Measurements from ENCODE around the gene HOXB2.
A peak's percentile ranks its signal among the peaks of the same experiment; 100 is the strongest.
"Not testable (repeated sequence)": the region's sequence is repeated elsewhere in the genome, so short reads cannot be mapped to it uniquely, and the experiment has no call there.

Gene HOXB2

GRCh38 chr17:48514477-48514876 is 30.4 kb downstream of the HOXB2 start:
- DNase-seq (ENCODE audit: low read depth): no peak

DNA sequence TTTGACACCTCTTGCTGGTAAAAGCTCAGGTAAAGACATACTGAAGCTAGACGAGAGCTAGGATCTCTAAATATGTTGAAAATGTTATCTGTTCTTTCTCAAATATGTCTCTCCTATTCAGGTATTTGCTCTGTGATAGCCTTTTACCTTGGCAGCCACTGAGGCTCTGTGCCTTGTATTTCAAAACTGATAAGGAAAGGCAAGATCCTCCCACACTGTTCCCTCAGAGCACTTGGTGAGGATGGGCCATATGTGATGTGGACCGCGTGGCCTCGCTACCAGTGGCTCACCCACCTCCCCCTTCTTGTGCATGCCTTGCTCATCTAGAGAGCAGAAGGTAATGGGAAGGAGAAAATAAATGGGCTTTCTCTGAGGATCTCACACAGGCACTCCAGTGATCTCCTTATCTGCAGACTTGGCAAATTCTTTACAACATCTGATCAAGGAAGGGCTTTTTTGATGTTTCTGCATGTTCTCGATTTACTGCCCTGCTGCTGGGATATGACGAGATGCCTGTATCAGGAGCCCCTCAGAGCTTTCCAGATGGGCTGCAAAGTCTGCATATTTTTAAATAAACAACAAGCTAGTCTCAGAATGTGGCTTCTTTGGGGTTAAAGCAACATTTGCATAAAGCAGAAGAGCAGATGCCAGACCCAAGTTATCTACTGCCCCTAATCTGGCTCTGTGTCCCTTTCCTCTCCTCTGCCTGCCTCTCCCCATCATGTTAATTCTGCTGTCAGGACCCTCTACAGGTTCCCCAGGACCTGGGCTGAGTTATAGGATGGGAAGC is 31.0 kb downstream of the HOXB2 start:
- DNase-seq (ENCODE audit: low read depth): no peak

DNA sequence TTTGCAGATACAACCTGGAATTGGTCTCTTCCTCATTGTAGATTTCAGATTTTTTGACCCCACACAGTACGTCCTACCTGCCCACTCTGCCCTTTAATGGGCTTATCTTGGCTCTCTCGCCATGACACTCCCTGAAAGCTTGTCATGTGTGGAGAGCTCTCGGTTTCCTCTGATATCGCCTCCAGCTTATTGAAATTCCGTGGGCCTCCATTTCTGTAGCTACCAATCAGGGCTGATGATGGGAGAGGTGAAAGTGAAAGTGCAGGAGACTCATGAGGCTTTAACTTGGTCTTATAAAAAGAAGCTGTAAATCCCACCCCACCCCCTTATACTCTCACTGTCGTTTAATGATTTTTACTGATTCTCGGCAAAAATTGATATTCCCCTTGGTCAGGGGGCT is 31.8 kb downstream of the HOXB2 start:
- no peak for DNase-seq (ENCODE audit: low read depth)

DNA sequence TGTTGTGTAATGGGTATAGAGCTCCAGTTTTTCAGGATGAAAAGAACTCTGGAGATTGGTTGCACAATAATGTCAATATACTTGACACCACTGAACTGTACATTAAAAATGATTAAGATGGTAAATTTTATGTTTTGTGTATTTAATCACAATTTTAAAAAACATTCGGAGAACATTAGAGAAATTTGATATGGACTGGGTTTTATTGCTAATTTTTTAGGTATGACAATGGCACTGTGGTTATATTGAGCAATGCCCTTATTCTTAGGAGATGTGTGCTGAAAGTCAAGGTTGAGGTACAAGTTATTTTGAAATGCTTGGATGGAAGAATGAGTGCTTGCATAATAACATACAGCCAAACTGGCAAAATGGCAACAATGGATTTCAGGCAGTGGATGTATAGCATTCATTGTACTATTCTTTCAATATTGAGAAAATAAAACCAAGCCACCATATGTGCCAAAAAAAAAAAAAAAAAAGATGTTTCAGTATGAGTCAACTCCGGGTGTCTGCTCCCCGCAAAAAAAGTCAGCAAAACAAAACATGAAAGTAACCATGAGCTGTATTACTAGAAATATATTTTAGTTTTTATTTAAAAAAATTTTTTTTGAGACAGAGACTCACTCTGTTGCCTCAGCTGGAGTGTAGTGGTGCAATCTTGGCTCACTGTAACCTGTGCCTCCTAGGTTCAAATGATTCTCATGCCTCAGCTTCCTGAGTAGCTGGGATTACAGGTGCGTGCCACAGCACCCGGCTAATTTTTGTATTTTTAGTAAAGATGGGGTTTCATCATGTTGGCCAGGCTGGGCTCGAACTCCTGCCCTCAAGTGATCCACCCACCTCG is 33.9 kb downstream of the HOXB2 start:
- peak; percentile 5 for DNase-seq (ENCODE audit: low read depth)

DNA sequence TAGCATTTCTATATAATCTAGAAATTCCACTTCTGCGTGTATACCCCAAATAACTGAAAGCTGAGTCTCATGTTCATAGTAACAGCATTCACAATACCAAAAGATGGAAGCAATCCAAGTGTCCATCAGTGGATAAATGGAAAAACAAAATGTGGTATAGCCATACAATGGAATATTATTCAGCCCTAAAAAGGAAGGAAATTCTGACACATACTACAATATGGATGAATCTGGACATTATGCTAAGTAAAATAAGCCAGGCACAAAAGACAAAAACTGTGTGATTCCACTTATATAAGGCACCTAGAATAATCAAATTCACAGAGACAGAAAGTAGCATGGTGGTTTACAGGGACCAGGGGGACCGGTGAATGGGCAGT is 34.5 kb downstream of the HOXB2 start:
- DNase-seq (ENCODE audit: low read depth): no peak

DNA sequence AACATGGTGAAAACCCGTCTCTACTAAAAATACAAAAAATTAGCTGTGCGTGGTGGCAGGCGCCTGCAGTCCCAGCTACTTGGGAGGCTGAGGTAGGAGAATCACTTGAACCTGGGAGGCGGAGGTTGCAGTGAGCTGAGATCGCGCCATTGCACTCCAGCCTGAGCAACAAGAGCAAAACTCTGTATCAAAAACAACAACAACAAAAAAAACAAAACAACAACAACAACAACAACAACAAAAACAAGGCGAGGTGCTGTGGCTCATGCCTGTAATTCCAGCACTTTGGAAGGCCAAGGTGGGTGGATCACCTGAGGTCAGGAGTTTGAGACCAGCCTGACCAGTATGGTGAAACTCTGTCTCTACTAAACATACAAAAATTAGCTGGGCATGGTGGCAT is 35.2 kb downstream of the HOXB2 start:
- not testable (repeated sequence) for DNase-seq (ENCODE audit: low read depth)

DNA sequence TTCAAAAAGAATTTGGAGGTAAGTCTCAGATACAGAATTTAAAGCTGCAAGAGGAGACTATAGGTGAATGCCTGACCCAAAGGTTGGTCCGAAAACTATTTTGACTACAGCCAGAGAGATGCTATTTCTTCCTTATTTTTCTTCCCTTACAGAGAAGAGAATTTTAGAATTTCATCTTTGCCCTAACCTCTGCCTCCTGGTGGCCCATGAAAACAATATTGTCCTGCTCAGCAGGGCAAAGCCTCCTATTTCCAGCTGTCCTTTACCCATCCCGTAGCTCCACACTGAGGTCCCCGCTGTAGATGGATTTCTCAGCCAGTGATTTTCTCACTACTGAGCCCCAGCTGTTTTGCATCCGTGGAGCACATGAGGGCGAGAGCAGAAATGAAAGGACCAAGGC is 38.7 kb downstream of the HOXB2 start:
- no peak for DNase-seq (ENCODE audit: low read depth)

DNA sequence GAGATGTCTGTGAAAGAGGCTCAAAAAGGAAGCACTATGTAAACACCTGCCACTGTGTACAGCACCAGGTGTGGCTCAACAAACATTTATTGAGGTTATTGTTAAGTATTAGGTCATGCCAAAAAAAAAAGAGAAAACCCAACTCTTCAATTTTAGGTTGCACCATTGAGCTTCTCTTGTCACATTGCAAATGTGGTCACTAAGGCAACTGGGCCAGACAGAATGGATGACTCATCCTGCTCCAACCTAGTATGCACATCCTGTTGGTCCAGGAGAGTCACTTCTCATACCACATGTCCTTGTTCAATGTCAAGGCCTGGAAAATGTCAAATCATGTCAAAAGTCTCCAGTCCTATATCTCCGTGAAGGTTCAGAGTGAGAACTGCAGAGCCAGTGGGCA is 39.1 kb downstream of the HOXB2 start:
- DNase-seq (ENCODE audit: low read depth): peak; percentile 19

- no peak for DNase-seq (ENCODE audit: low read depth)
Observed at GRCh38 chr17:48504953-48505352, 40.0 kb downstream of the HOXB2 start.

DNA sequence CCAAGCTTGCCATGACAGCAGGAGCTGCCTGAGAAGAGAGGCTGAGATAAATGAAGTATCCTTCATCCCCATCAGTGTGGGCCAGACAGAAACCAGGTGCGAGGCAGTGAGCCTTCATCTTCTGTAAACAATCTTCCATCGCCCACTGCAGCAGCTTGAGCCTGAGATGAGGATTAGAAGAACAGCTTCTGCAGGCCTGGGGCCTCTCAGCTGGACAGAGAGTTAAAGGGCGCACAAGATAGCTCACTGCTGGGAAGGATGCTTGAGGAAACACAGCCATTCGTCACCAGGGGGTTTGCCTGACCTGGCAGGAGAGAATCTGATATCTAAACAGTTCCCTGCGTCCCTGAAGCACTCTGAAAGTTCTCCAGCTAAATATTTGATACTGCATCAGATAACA is 41.2 kb downstream of the HOXB2 start:
- DNase-seq (ENCODE audit: low read depth): no peak

DNA sequence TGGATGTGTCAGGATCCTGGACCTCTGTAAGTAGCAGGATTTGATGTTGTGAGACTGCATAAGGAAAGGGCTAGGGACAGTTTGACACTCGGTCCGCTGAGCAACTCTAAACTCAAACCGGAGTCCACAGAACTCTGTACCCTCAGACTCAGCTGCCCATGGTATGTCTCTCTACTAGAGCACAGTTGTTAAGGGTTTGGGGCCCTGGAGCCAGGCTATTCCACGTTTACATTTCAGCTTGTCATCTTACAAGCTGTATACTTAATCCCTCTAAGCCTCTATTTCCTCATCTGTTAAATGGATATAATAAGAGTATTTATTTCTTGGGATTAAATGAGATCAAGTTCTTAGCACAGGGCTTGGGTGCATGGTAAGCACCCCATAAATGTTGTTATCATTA is 42.0 kb downstream of the HOXB2 start:
- no peak for DNase-seq (ENCODE audit: low read depth)

GRCh38 chr17:48502312-48502711 is 42.6 kb downstream of the HOXB2 start:
- no peak for DNase-seq (ENCODE audit: low read depth)

DNA sequence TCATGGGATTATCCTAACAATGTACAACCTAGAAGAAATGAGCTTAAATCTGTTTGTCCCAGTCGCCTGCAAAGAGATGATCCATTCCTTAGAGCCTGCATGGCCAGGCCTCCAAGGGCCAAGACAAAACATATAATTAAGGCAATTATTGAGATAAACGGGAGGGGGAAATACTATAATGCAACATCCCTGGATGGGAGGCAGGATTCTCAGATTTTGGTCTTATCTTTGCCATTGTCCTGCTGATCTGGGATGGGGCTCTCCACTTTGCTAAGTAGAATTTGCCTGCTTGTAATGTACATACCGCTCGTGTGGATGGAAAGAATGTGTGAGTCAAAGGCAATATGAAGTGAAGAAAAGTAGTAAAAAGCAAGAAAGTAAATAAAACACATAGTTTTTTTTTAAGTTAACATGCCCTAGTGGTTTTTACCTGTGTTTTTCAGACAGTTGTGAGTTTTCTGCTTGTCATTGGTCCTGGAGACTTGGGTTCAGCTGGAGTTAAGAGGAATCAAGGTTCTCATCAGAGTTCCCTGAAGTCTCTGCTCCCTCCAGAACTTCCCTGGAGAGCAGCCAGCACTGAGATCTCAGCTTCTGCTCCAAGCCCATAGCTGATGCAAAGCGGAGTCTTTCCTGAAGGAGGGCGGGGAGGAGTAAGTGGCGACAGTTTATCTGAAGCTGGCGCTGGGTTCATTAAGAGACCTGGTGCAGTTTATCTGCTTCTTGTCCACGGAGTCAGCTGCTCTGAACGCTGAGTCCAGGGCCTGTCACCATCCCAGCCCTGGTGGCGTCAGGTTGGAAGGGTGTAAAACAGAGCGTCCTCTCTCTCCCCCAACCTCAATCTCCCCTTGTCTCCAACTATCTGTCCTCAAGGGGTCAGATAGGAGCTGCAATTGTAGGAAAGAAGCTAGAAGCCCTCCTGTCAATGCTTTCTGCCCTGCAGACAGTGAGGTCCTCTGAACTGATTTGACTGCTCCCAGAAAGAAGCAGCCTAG is 44.2 kb downstream of the HOXB2 start:
- DNase-seq (ENCODE audit: low read depth): no peak

DNA sequence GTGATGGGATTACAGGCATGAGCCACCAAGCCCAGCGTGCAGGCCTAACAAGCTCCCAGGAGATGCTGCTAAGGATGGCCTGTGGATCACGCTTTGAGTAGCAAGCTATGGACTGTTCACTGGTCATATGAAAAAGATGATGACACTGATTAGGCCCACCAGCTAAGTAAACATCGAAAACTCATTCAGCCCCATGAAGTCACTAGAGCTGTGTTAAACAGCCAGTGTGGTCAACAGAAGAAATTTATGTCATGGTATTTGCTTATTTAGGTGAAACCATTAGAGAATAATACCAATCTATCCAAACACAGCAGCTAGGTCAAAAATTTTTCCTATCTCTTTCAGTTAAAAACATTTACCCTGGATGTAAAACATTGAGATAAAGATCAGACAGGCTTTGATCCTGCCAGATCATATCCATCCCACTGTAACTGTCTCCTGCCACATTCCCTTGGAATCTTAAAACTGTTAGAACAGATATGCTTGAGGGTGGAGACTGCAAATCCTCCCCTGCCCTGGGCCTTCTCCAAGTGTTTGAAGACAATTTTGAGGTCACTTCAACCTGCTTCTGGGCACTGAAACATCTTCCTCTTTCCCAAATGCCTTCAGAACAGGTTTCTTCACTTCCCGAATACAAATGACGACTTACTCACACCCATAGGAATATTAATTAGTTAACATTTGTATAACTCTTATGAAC is 45.0 kb downstream of the HOXB2 start:
- DNase-seq (ENCODE audit: low read depth): no peak

DNA sequence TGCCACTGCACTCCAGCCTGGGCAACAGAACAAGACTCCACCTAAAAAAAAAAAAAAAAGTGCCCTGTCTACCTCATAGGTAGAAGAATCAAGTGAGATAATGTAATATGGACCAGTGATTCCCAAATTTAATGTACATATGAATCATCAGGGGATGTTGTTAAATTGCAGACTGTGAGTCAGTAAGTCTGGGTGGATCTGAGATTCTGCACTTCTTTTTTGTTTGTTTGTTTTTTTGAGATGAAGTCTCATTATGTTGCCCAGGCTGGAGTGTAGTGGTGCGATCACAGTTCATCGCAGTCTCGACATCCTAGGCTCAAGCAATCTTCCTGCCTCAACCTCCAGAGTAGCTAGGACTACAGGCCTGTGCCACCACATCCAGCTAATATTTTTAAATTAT is 45.7 kb downstream of the HOXB2 start:
- DNase-seq (ENCODE audit: low read depth): no peak

GRCh38 chr17:48498164-48498850 is 46.6 kb downstream of the HOXB2 start:
- DNase-seq (ENCODE audit: low read depth): no peak

DNA sequence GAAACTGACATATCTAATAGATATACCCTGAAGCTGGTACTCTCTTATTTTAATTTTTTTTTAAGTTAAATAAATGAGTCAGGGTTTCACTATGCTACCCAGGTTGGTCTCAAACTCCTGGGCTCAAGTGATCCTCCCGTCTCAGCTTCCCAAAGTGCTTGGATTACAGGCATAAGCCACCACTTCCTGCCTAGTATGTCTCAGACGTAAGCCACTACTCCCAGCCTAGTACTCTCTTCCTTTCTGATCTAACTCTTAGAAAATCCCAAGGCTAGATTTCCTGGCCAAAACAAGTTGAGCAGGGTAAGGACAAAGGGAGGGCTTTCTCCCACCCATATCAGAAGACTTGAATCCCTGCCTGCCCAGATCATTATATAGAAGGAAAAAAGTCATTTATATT is 47.8 kb downstream of the HOXB2 start:
- no peak for DNase-seq (ENCODE audit: low read depth)

DNA sequence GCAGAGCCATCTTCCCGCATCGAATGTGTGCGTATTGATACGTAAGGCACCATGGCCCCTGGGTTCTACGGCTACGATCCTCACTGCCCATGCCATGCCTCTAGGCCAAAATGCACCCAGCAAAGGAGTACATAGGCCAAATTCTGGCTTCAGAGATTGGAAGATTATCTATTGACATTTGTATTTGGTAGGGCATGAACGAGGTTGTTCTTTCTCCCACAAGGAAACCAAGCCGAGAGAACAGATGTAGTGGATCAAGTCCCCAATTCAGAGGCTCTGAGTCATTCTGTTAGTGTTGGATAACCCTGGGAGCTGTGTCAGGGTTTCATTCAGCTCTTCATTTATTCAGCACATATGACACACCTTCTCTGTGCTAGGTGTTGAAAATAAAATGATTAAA is 50.6 kb downstream of the HOXB2 start:
- DNase-seq (ENCODE audit: low read depth): no peak
